Measurements from ENCODE around the gene PRX. TPM values are rescaled to one million over a fixed set of nuclear protein-coding genes. Genes with fewer than 3 reads are reported as not detected.
A peak's percentile ranks its signal among the peaks of the same experiment; 100 is the strongest.

The PRX gene
- polyA plus RNA-seq, 3 donors, result 0.13 to 0.76 TPM; not detected in 1

- Mint-ChIP-seq H3K36me3 (peaks cover 50 to 65% of the 10 kb centered on the region in 2 donors), H3K27ac (peak overlapping the region; percentile 87 to 100 (median 98)), H3K4me1 (peaks cover 27% of the 10 kb centered on the region), H3K27me3 (ENCODE audit: low read depth in 3 of 3) (peaks cover 0 to 1% (median 0%) of the 10 kb centered on the region in 3 donors), H3K4me3 (peak overlapping the region; percentile 100), H3K9me3 (peaks cover 0 to 3% (median 2%) of the 10 kb centered on the region in 7 donors)
- Histone ChIP-seq H3K4me3 (replicated peaks in 1 of 3; ENCODE audit: low read depth in 2 of 3, low read length in 3 of 3) (peak overlapping the region; percentile 87 to 100 (median 100)), H3K9ac (ENCODE audit: insufficient read depth, low read length, poor library complexity, severe bottlenecking) (peak overlapping the region; percentile 83), H3K27me3 (ENCODE audit: control insufficient read depth in 2 of 2, insufficient read depth in 2 of 2, low read length in 2 of 2) (no peaks in the 10 kb centered on the region), H3K4me2 (replicated peaks; ENCODE audit: extremely low read depth, low read length, poor library complexity, severe bottlenecking) (peak overlapping the region; percentile 84), H3K27ac (ENCODE audit: low read depth in 1 of 2, low read length in 2 of 2) (peak overlapping the region; percentile 50 to 95), H2AFZ (ENCODE audit: insufficient read depth, low read depth, low read length, poor library complexity, severe bottlenecking) (peak overlapping the region; percentile 75), H4K20me1 (ENCODE audit: insufficient read depth, low read length) (peaks cover 31% of the 10 kb centered on the region), H3K79me2 (ENCODE audit: insufficient read depth, low read length) (peaks cover 43% of the 10 kb centered on the region), H3K9me3 (replicated peaks in 1 of 2; ENCODE audit: control insufficient read depth in 1 of 2, insufficient read depth in 1 of 2, low read length in 2 of 2) (no peaks in the 10 kb centered on the region), H3K36me3 (replicated peaks in 1 of 2; ENCODE audit: control insufficient read depth in 1 of 2, insufficient read depth in 2 of 2, low read length in 2 of 2) (peaks cover 42 to 61% of the 10 kb centered on the region in 2 donors), H3K4me1 (ENCODE audit: control insufficient read depth in 1 of 2, insufficient read depth in 2 of 2, low read length in 2 of 2) (peaks cover 28 to 32% of the 10 kb centered on the region in 2 donors)
- intact Hi-C loops (cut with micrococcal nuclease), result loop anchor here (1.0 to 5.0 kb wide), 4 partner anchors 20 to 158 kb away; partner anchors contain the start of genes AKT2 (in 1 of the 2) and BLVRB (in 1 of the 2)
- 0% methylated on average over 11 of the region's 18 CpGs for WGBS (ENCODE audit: insufficient coverage)
- DNase-seq, result no peak
- no peak for TF ChIP-seq CTCF (IDR thresholded peaks at IDR 0.05)
Measured at GRCh38 chr19:40444825-40445312, 31.7 kb upstream of the PRX start.

GRCh38 chr19:40444000-40444824 is 31.0 kb upstream of the PRX start, which contains the start of gene SERTAD3:
TSS of gene SERTAD3 (minus strand) at chr19:40444335. CDS start at chr19:40442080, 2,255 bp downstream.
- TF ChIP-seq CTCF (IDR thresholded peaks at IDR 0.05), result no peak

More at GRCh38 chr19:40444000-40444824, 31.0 kb upstream of the PRX start, which contains the start of gene SERTAD3:
- Mint-ChIP-seq H3K9me3 (peaks cover 0 to 3% (median 2%) of the 10 kb centered on the region in 7 donors), H3K4me3 (peak within 1 kb of the TSS; percentile 100), H3K4me1 (peaks cover 27% of the 10 kb centered on the region), H3K27me3 (ENCODE audit: low read depth in 3 of 3) (peaks cover 0 to 1% (median 0%) of the 10 kb centered on the region in 3 donors), H3K36me3 (peaks cover 47 to 58% of the 10 kb centered on the region in 2 donors), H3K27ac (peak within 1 kb of the TSS; percentile 97 to 100 (median 98))
- DNase-seq, result peak; percentile 93 to 94 (median 93)
- intact Hi-C loops (cut with micrococcal nuclease), result loop anchor here (1.0 to 5.0 kb wide), 5 partner anchors 18 to 157 kb away; partner anchors contain the start of genes AKT2 (in 1 of the 2) and BLVRB (in 1 of the 2)
- Histone ChIP-seq H3K4me3 (replicated peaks in 1 of 3; ENCODE audit: low read depth in 2 of 3, low read length in 3 of 3) (peak within 1 kb of the TSS; percentile 87 to 100 (median 100)), H2AFZ (ENCODE audit: insufficient read depth, low read depth, low read length, poor library complexity, severe bottlenecking) (peak within 1 kb of the TSS; percentile 75), H3K4me1 (ENCODE audit: control insufficient read depth in 1 of 2, insufficient read depth in 2 of 2, low read length in 2 of 2) (peaks cover 28 to 32% of the 10 kb centered on the region in 2 donors), H3K27ac (ENCODE audit: low read depth in 1 of 2, low read length in 2 of 2) (peak within 1 kb of the TSS; percentile 95 to 97), H4K20me1 (ENCODE audit: insufficient read depth, low read length) (peaks cover 38% of the 10 kb centered on the region), H3K27me3 (ENCODE audit: control insufficient read depth in 2 of 2, insufficient read depth in 2 of 2, low read length in 2 of 2) (no peaks in the 10 kb centered on the region), H3K79me2 (ENCODE audit: insufficient read depth, low read length) (peaks cover 43% of the 10 kb centered on the region), H3K9me3 (replicated peaks in 1 of 2; ENCODE audit: control insufficient read depth in 1 of 2, insufficient read depth in 1 of 2, low read length in 2 of 2) (no peaks in the 10 kb centered on the region), H3K9ac (ENCODE audit: insufficient read depth, low read length, poor library complexity, severe bottlenecking) (peak within 1 kb of the TSS; percentile 83), H3K4me2 (replicated peaks; ENCODE audit: extremely low read depth, low read length, poor library complexity, severe bottlenecking) (peak within 1 kb of the TSS; percentile 84), H3K36me3 (replicated peaks in 1 of 2; ENCODE audit: control insufficient read depth in 1 of 2, insufficient read depth in 2 of 2, low read length in 2 of 2) (peaks cover 36 to 54% of the 10 kb centered on the region in 2 donors)
- under 1% methylated on average over 61 of the region's 72 CpGs for WGBS (ENCODE audit: insufficient coverage)
